ENCODE data around the gene SNCAIP. TPM values are rescaled to one million over a fixed set of nuclear protein-coding genes. Genes with fewer than 3 reads are reported as not detected.

SNCAIP gene
- total RNA-seq, 1 experiment from 2014 or later: 1.2 TPM

DNA sequence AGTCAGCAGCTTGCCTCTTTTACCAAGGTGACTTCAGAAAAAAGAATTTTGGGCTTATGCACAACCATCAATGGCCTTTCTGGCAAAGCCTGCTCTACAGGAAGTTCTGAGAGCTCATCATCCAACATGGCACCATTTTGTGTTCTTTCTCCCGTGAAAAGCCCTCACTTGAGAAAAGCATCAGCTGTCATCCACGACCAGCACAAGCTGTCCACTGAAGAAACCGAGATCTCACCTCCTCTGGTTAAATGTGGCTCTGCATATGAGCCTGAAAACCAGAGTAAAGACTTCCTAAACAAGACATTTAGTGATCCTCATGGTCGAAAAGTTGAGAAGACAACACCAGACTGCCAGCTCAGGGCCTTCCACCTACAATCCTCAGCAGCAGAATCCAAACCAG is 111.2 kb downstream of the SNCAIP start:
- H3K9me3 Mint-ChIP-seq (ENCODE audit: unreplicated experiment): no peaks in the 10 kb centered on the region
- peaks cover 9% of the 10 kb centered on the region for H3K4me1 Mint-ChIP-seq (ENCODE audit: low read depth, unreplicated experiment)
- CTCF ChIA-PET: no interaction called here
- Histone ChIP-seq H3K4me3 (ENCODE audit: low read depth, low read length) (no peak overlapping the region), H3K27me3 (replicated peaks; ENCODE audit: control insufficient read depth, insufficient read depth, low read length) (no peaks in the 10 kb centered on the region), H3K9me3 (no peaks in the 10 kb centered on the region), H3K4me1 (peaks cover 11% of the 10 kb centered on the region), H3K36me3 (ENCODE audit: control insufficient read depth, insufficient read depth, low read length) (no peaks in the 10 kb centered on the region)
- TF ChIP-seq, protein P1, sequence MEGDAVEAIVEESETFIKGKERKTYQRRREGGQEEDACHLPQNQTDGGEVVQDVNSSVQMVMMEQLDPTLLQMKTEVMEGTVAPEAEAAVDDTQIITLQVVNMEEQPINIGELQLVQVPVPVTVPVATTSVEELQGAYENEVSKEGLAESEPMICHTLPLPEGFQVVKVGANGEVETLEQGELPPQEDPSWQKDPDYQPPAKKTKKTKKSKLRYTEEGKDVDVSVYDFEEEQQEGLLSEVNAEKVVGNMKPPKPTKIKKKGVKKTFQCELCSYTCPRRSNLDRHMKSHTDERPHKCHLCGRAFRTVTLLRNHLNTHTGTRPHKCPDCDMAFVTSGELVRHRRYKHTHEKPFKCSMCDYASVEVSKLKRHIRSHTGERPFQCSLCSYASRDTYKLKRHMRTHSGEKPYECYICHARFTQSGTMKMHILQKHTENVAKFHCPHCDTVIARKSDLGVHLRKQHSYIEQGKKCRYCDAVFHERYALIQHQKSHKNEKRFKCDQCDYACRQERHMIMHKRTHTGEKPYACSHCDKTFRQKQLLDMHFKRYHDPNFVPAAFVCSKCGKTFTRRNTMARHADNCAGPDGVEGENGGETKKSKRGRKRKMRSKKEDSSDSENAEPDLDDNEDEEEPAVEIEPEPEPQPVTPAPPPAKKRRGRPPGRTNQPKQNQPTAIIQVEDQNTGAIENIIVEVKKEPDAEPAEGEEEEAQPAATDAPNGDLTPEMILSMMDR (IDR thresholded peaks at IDR 0.05; ENCODE audit: insufficient read depth in 1 of 2, low read depth in 1 of 2, low read length in 1 of 2, severe bottlenecking in 1 of 2, unreplicated experiment in 1 of 2): no peak
- no TSS peak for BruUV-seq (replicated peaks)
- no peak overlapping the region for H3K4me3 Mint-ChIP-seq (ENCODE audit: unreplicated experiment)
- no peak overlapping the region for H3K27ac Mint-ChIP-seq (ENCODE audit: unreplicated experiment)
- no peaks in the 10 kb centered on the region for H3K36me3 Mint-ChIP-seq (ENCODE audit: insufficient read depth, unreplicated experiment)
- no peaks in the 10 kb centered on the region for H3K27me3 Mint-ChIP-seq (ENCODE audit: insufficient read depth, unreplicated experiment)
- intact Hi-C loops (cut with micrococcal nuclease; ENCODE audit: unreplicated experiment): no loop called here
- no peak for DNase-seq
- POLR2A ChIA-PET: interaction anchor here (0.6 kb wide), 1 partner anchor 1323 kb away, joined by 3 read pairs; no protein-coding TSS in a partner anchor

DNA sequence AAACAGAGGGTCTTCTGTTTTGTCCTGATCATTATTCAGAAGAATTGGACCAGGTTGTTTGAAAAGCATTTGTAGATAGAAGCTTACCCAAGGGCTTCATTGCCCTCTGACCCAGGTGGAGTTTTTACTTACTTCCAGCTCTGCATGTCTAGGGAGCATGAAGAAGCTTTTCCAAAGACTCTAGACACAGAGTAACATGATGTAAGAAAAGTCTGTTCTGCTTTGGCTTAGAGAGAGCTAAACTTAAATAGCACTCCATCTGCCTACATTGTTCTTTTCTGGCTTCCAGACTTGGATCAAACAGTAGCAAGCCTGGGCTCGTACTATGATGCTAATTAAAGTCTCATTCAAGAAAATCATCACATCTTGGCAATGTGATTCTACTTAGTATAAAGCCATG is 112.1 kb downstream of the SNCAIP start:
- ChIA-PET POLR2A (no interaction called here), CTCF (interaction anchor here (0.6 kb wide), 1 partner anchor 228 kb away, joined by 3 read pairs; no protein-coding TSS in a partner anchor)
- TF ChIP-seq, protein P1 (IDR thresholded peaks at IDR 0.05; ENCODE audit: insufficient read depth in 1 of 2, low read depth in 1 of 2, low read length in 1 of 2, severe bottlenecking in 1 of 2, unreplicated experiment in 1 of 2): no peak
- H3K27me3 ChIP-seq (replicated peaks; ENCODE audit: control insufficient read depth, insufficient read depth, low read length): no peaks in the 10 kb centered on the region
- no TSS peak for BruUV-seq (replicated peaks)
- H3K27me3 Mint-ChIP-seq (ENCODE audit: insufficient read depth, unreplicated experiment): no peaks in the 10 kb centered on the region
- no peaks in the 10 kb centered on the region for H3K9me3 ChIP-seq
- H3K36me3 ChIP-seq (ENCODE audit: control insufficient read depth, insufficient read depth, low read length): no peaks in the 10 kb centered on the region
- no peak overlapping the region for H3K4me3 ChIP-seq (ENCODE audit: low read depth, low read length)
- intact Hi-C loops (cut with micrococcal nuclease; ENCODE audit: unreplicated experiment): no loop called here
- H3K9me3 Mint-ChIP-seq (ENCODE audit: unreplicated experiment): peaks cover 5% of the 10 kb centered on the region
- H3K36me3 Mint-ChIP-seq (ENCODE audit: insufficient read depth, unreplicated experiment): no peaks in the 10 kb centered on the region
- DNase-seq: no peak
- H3K4me1 ChIP-seq: peaks cover 7% of the 10 kb centered on the region
- no peak overlapping the region for H3K27ac Mint-ChIP-seq (ENCODE audit: unreplicated experiment)
- no peak overlapping the region for H3K4me3 Mint-ChIP-seq (ENCODE audit: unreplicated experiment)
- peaks cover 1% of the 10 kb centered on the region for H3K4me1 Mint-ChIP-seq (ENCODE audit: low read depth, unreplicated experiment)

DNA sequence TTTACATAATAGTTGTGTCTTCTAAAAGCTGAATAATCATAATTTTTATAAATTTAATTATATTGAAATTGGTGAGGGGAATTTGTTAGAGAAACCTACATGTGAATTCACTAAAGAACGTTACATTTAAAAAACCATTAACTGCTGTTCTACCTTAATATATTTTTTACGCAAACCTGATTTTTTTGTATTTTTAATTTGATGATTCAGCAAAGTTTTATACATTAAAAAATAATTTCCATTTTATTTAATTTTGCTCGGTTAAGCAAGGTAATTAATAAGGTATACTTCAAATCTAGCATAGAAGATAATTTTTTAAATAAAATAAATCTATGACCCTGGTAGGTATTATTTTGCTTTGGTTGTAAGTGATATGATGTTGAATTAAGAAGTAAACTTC is 114.3 kb downstream of the SNCAIP start:
- H3K9me3 ChIP-seq: no peaks in the 10 kb centered on the region
- H3K27me3 Mint-ChIP-seq (ENCODE audit: insufficient read depth, unreplicated experiment): no peaks in the 10 kb centered on the region
- TF ChIP-seq, protein P1 (IDR thresholded peaks at IDR 0.05; ENCODE audit: insufficient read depth in 1 of 2, low read depth in 1 of 2, low read length in 1 of 2, severe bottlenecking in 1 of 2, unreplicated experiment in 1 of 2): no peak
- H3K27me3 ChIP-seq (replicated peaks; ENCODE audit: control insufficient read depth, insufficient read depth, low read length): no peaks in the 10 kb centered on the region
- no peak overlapping the region for H3K4me3 ChIP-seq (ENCODE audit: low read depth, low read length)
- no TSS peak for BruUV-seq (replicated peaks)
- H3K36me3 ChIP-seq (ENCODE audit: control insufficient read depth, insufficient read depth, low read length): no peaks in the 10 kb centered on the region
- H3K4me3 Mint-ChIP-seq (ENCODE audit: unreplicated experiment): no peak overlapping the region
- no peak overlapping the region for H3K27ac Mint-ChIP-seq (ENCODE audit: unreplicated experiment)
- H3K9me3 Mint-ChIP-seq (ENCODE audit: unreplicated experiment): peaks cover 9% of the 10 kb centered on the region
- no peak for DNase-seq
- POLR2A ChIA-PET: no interaction called here
- H3K4me1 ChIP-seq: no peaks in the 10 kb centered on the region
- intact Hi-C loops (cut with micrococcal nuclease; ENCODE audit: unreplicated experiment): no loop called here
- CTCF ChIA-PET: no interaction called here
- H3K36me3 Mint-ChIP-seq (ENCODE audit: insufficient read depth, unreplicated experiment): no peaks in the 10 kb centered on the region
- H3K4me1 Mint-ChIP-seq (ENCODE audit: low read depth, unreplicated experiment): no peaks in the 10 kb centered on the region

Measured in Caco-2 (cell line).